ENCODE measurements around the gene RPE. TPM values are rescaled to one million over a fixed set of nuclear protein-coding genes. Genes with fewer than 3 reads are reported as not detected.

Gene RPE
- polyA plus RNA-seq, 1 donor (not counting 4 experiments of a cell fraction or from before 2014, with no cell fraction given): 69.6 TPM

DNA sequence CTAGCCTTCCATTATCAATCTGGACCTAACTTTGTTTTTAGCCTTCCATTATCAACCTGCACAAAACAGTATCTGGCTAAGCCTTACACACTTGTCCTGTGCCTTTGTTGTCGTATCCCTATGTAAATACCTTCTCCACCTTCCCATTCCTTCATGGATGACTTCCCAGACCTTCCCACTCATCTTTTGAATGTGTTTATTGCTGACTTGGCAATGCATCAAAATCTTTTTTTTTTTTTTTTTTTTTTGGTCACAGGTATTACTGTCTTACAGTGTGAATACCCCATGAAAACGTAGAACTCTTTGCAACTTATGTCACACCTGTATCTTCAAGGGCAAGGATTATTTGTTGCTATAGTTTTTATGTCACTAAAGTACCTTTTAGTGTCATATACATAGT lies 25.7 kb downstream of the RPE start:
- Histone ChIP-seq H3K9me1 (ENCODE audit: control insufficient read depth, extremely low read depth, insufficient read depth, low read length) (no peaks in the 10 kb centered on the region), H3K4me2 (ENCODE audit: control insufficient read depth, extremely low read depth, insufficient read depth, low read depth, low read length) (no peak overlapping the region), H3K36me3 (ENCODE audit: control insufficient read depth in 2 of 2, extremely low read depth in 1 of 2, insufficient read depth in 2 of 2, low read length in 2 of 2) (peaks cover 2 to 3% of the 10 kb centered on the region in 2 experiments), H2AFZ (ENCODE audit: control insufficient read depth, low read length) (no peak overlapping the region), H3K27me3 (ENCODE audit: control insufficient read depth, extremely low read depth, insufficient read depth, low read length) (no peaks in the 10 kb centered on the region), H3K27ac (ENCODE audit: control insufficient read depth, insufficient read depth, low read length) (no peak overlapping the region), H3K4me1 (ENCODE audit: control insufficient read depth, extremely low read depth, insufficient read depth, low read length) (no peaks in the 10 kb centered on the region), H4K20me1 (ENCODE audit: control insufficient read depth, extremely low read depth, insufficient read depth, low read length) (no peaks in the 10 kb centered on the region), H3K79me2 (ENCODE audit: control insufficient read depth, insufficient read depth, low read length) (no peaks in the 10 kb centered on the region), H3K9me3 (ENCODE audit: control insufficient read depth, low read depth, low read length) (no peaks in the 10 kb centered on the region), H3K4me3 (ENCODE audit: control insufficient read depth in 2 of 3, extremely low read depth in 1 of 3, insufficient read depth in 2 of 3, low read depth in 1 of 3, low read length in 3 of 3) (no peak overlapping the region), H3K9ac (ENCODE audit: control insufficient read depth, extremely low read depth, insufficient read depth, low read length) (no peak overlapping the region)
- TF ChIP-seq EZH2 (IDR thresholded peaks at IDR 0.05; ENCODE audit: low read length): no peak
- TF ChIP-seq, protein P1, sequence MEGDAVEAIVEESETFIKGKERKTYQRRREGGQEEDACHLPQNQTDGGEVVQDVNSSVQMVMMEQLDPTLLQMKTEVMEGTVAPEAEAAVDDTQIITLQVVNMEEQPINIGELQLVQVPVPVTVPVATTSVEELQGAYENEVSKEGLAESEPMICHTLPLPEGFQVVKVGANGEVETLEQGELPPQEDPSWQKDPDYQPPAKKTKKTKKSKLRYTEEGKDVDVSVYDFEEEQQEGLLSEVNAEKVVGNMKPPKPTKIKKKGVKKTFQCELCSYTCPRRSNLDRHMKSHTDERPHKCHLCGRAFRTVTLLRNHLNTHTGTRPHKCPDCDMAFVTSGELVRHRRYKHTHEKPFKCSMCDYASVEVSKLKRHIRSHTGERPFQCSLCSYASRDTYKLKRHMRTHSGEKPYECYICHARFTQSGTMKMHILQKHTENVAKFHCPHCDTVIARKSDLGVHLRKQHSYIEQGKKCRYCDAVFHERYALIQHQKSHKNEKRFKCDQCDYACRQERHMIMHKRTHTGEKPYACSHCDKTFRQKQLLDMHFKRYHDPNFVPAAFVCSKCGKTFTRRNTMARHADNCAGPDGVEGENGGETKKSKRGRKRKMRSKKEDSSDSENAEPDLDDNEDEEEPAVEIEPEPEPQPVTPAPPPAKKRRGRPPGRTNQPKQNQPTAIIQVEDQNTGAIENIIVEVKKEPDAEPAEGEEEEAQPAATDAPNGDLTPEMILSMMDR (optimal IDR thresholded peaks at IDR 0.05 in 1 of 3, IDR thresholded peaks at IDR 0.05 in 1 of 3, conservative IDR thresholded peaks at IDR 0.05 in 1 of 3; ENCODE audit: extremely low read depth in 1 of 3, insufficient read depth in 2 of 3, low read length in 3 of 3): no peak
- DNase-seq (ENCODE audit: low read depth, low spot score) (no peak), FAIRE-seq (peak; percentile 41)
- dilution Hi-C loops (cut with MboI; ENCODE audit: extremely low pct_ligation_motif_present, low sequenced_read_pairs): no loop called here

DNA sequence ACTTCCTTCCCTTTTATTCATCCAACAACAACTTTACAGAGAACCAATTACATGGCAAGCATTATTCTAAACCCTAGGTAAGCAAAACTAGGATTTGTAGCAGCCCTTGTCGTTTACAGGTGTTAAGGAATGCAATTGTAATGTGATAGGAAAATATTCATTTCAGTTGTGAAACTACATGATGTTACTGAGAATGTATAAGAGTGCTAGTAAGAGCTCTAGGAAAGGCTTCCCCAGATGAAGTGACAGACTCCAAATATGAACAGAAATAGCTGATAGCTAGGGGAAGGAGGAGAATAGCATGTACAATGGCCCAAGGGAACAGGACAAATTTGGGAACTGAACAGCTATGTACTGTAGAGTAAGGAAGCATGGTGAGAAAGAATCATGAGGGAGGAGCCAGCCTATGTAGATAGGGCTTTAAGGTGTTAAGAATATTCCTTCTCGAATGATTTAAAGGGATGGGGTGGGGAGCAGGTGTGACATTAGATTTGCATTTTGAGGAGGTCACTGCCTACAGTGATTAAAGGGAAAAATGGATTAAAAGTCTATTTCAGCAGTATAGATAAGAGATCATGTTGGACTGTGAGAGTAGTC lies 31.7 kb downstream of the RPE start:
- DNase-seq (ENCODE audit: low read depth, low spot score) (no peak), FAIRE-seq (no peak)
- no peaks in the 10 kb centered on the region for H3K27me3 ChIP-seq (ENCODE audit: control insufficient read depth, extremely low read depth, insufficient read depth, low read length)
- dilution Hi-C loops (cut with MboI; ENCODE audit: extremely low pct_ligation_motif_present, low sequenced_read_pairs): no loop called here
- no peaks in the 10 kb centered on the region for H4K20me1 ChIP-seq (ENCODE audit: control insufficient read depth, extremely low read depth, insufficient read depth, low read length)
- H3K4me1 ChIP-seq (ENCODE audit: control insufficient read depth, extremely low read depth, insufficient read depth, low read length): no peaks in the 10 kb centered on the region
- no peak overlapping the region for H2AFZ ChIP-seq (ENCODE audit: control insufficient read depth, low read length)
- no peak overlapping the region for H3K27ac ChIP-seq (ENCODE audit: control insufficient read depth, insufficient read depth, low read length)
- TF ChIP-seq, protein P1 (optimal IDR thresholded peaks at IDR 0.05 in 1 of 3, IDR thresholded peaks at IDR 0.05 in 1 of 3, conservative IDR thresholded peaks at IDR 0.05 in 1 of 3; ENCODE audit: extremely low read depth in 1 of 3, insufficient read depth in 2 of 3, low read length in 3 of 3): no peak
- TF ChIP-seq EZH2 (IDR thresholded peaks at IDR 0.05; ENCODE audit: low read length): no peak
- no peaks in the 10 kb centered on the region for H3K9me3 ChIP-seq (ENCODE audit: control insufficient read depth, low read depth, low read length)
- H3K4me3 ChIP-seq (ENCODE audit: control insufficient read depth in 2 of 3, extremely low read depth in 1 of 3, insufficient read depth in 2 of 3, low read depth in 1 of 3, low read length in 3 of 3): no peak overlapping the region
- no peaks in the 10 kb centered on the region for H3K36me3 ChIP-seq (ENCODE audit: control insufficient read depth in 2 of 2, extremely low read depth in 1 of 2, insufficient read depth in 2 of 2, low read length in 2 of 2)
- H3K9ac ChIP-seq (ENCODE audit: control insufficient read depth, extremely low read depth, insufficient read depth, low read length): no peak overlapping the region
- no peaks in the 10 kb centered on the region for H3K79me2 ChIP-seq (ENCODE audit: control insufficient read depth, insufficient read depth, low read length)
- no peaks in the 10 kb centered on the region for H3K9me1 ChIP-seq (ENCODE audit: control insufficient read depth, extremely low read depth, insufficient read depth, low read length)
- H3K4me2 ChIP-seq (ENCODE audit: control insufficient read depth, extremely low read depth, insufficient read depth, low read depth, low read length): no peak overlapping the region
